Pancreas (tissue), 10 donors: ENCODE measurements around the gene SGK1. TPM values are rescaled to one million over a fixed set of nuclear protein-coding genes. Genes with fewer than 3 reads are reported as not detected.

ENCODE experiments used
- ATAC-seq, 4 donors: fragments of 200-7000 bp; cut with Tn5 transposase; one replicate each; pipeline versions ENCODE4 v1.8.0 to v1.9.1; 2020; ENCODE audit warnings: mild to moderate bottlenecking in 4 of 4, moderate library complexity in 4 of 4
- DNase-seq, 6 donors: peaks; one replicate each; pipeline ENCODE4 v3.0.0-alpha.2; 2020
- FAIRE-seq: peaks from 2 replicates; lab custom pipeline; 2012; peaks lifted over from hg19 to GRCh38; lab: Jason Lieb, UNC
- H3K27ac ChIP-seq, 4 donors: fragments of 200-600 bp; sonication (generic); 1 replicate in 3 of 4; 2 replicates in 1 of 4; pipeline versions ENCODE4 v1.5.0 to v1.8.0; 2020
- H3K27me3 ChIP-seq, 4 donors: fragments of 200-600 bp; one replicate each; pipeline ENCODE4 v1.8.0; 2021
- H3K36me3 ChIP-seq, 3 donors: fragments of 200-600 bp; sonication (generic) in 1 of 3; one replicate each; pipeline versions ENCODE4 v1.5.0 to v1.8.0; 2020 to 2021
- H3K4me1 ChIP-seq, 3 donors: fragments of 200-600 bp; one replicate each; pipeline ENCODE4 v1.8.0; 2021
- H3K4me3 ChIP-seq, 4 donors: fragments of 200-600 bp; sonication (generic) in 2 of 4; one replicate each; pipeline versions ENCODE4 v1.5.0 to v1.8.0; 2020 to 2021
- H3K9me3 ChIP-seq, 4 donors: fragments of 200-600 bp; one replicate each; pipeline ENCODE4 v1.8.0; 2021
- WGBS, 2 donors: extraction: QIAGEN DNeasy Blood & Tissue Kit; methylation state at CpG; one replicate each; pipeline ENCODE4 v1.1.7; 2013; 5-methylcytosine and 5-hydroxymethylcytosine counted together
- intact Hi-C, 3 donors: fragments of 100-400 bp; cut with DNase I; formaldehyde crosslinking; loops; one replicate each; pipeline versions ENCODE4 v1.11.1 to v1.14.2; 2022
- polyA plus RNA-seq, 2 donors: library from polyadenylated mRNA; stranded (reverse); fragments of 200-250 nt; gene quantifications; one replicate each; pipeline ENCODE4 v1.2.3, GENCODE V29; 2013
- total RNA-seq, 6 donors: library from RNA; stranded (reverse); fragmentation: NEBNext Ultra II Directional in 4 of 6; extraction: Animal tissue kit (Norgen Biotek cat#: 25700) in 4 of 6; gene quantifications; one replicate each; pipeline versions ENCODE4 v1.2.1 to v1.2.4, GENCODE V29; 2021 to 2023
- TF ChIP-seq, protein P1 (sequence below), 4 donors: fragments of 200-600 bp; sonication (generic) in 3 of 4; IDR thresholded peaks; one replicate each; pipeline versions ENCODE4 v1.5.0 to v1.8.0; 2021; ENCODE audit warnings: antibody characterized with exemption in 4 of 4
- donor health status: healthy with polysubstance abuse.
- donor health status: DM: no; HTN: no; CAD: no; lungs with moderate emphysema.
- donor health status: DM: no; HTN: no; CAD: no.
- donor health status: control.
- donor health status: control.
- donor health status: Bipolar disorder and iron deficiency.
- donor health status: DM: yes; HTN: yes; CAD: no.
- donor health status: DM: no; HTN: no; CAD: no.
- donor health status: DM: no; HTN: no; CAD: no.
- donor health status: DM: yes; HTN: yes; CAD: no.

SGK1 gene
- total and polyA plus RNA-seq, 8 donors: 56.8 to 189 (median 95.4) TPM

DNA sequence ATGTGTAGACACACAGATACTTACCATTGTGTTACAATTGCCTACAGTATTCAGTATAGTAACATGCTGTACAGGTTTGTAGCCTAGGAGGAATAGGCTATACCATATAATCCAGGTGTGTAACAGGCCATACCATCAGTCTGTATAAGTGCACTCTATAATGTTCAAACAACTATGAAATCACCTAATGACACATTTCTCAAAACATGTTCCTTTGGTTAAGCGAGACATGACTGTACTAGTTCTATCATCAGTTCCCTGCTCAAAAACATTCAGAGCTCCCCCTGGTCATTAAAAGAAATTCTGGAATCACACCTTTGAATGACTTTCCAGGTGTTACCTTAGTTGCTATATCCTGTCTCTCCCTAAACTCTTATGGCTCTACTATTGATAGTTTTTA is 195.1 kb downstream of the SGK1 start:
- H3K4me3 ChIP-seq: no peak overlapping the region
- DNase-seq: no peak
- intact Hi-C loops: loop anchor here in 1 of 3 donors (10.0 kb wide), 1 partner anchor 702 kb away; no protein-coding TSS in a partner anchor
- H3K27me3 ChIP-seq: no peaks in the 10 kb centered on the region
- WGBS, 2 donors: 92 to 96% methylated on average over 1 of the region's 1 CpG
- ATAC-seq: no peak
- H3K36me3 ChIP-seq: no peaks in the 10 kb centered on the region
- no peak for FAIRE-seq
- H3K4me1 ChIP-seq: peaks cover 0 to 3% (median 0%) of the 10 kb centered on the region in 3 donors
- no peak overlapping the region for H3K27ac ChIP-seq
- H3K9me3 ChIP-seq: no peaks in the 10 kb centered on the region
- TF ChIP-seq, protein P1, sequence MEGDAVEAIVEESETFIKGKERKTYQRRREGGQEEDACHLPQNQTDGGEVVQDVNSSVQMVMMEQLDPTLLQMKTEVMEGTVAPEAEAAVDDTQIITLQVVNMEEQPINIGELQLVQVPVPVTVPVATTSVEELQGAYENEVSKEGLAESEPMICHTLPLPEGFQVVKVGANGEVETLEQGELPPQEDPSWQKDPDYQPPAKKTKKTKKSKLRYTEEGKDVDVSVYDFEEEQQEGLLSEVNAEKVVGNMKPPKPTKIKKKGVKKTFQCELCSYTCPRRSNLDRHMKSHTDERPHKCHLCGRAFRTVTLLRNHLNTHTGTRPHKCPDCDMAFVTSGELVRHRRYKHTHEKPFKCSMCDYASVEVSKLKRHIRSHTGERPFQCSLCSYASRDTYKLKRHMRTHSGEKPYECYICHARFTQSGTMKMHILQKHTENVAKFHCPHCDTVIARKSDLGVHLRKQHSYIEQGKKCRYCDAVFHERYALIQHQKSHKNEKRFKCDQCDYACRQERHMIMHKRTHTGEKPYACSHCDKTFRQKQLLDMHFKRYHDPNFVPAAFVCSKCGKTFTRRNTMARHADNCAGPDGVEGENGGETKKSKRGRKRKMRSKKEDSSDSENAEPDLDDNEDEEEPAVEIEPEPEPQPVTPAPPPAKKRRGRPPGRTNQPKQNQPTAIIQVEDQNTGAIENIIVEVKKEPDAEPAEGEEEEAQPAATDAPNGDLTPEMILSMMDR (IDR thresholded peaks at IDR 0.05): no peak

DNA sequence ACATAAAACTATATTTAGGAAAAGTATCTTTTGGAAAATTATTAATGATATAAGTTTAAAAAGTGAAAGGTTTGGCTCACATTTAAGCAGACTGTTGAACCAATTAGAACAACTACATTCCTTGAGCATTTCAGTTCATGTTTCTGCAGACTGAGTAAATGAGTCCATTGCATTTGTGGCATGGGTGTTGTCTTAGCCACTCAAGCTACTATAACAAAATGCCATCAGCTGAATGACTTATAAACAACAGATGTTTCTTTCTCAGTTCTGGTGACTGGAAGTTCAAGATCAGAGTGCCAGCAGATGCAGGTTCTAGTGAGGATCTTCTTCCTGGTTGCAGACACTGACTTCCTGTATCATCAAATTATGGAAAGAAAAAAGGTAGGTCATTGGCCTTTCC is 198.4 kb downstream of the SGK1 start:
- Histone ChIP-seq H3K27me3 (no peaks in the 10 kb centered on the region), H3K4me1 (peaks cover 0 to 3% (median 0%) of the 10 kb centered on the region in 3 donors), H3K36me3 (no peaks in the 10 kb centered on the region), H3K4me3 (no peak overlapping the region), H3K27ac (no peak overlapping the region), H3K9me3 (no peaks in the 10 kb centered on the region)
- ATAC-seq (no peak), FAIRE-seq (no peak), DNase-seq (no peak)
- intact Hi-C loops: no loop called here
- TF ChIP-seq, protein P1 (IDR thresholded peaks at IDR 0.05): no peak
